PC-9 (cell line): ENCODE data around the gene GOLM1. TPM values are rescaled to one million over a fixed set of nuclear protein-coding genes. Genes with fewer than 3 reads are reported as not detected.
A peak's percentile ranks its signal among the peaks of the same experiment; 100 is the strongest.

Experiments
- BruUV-seq: library from RNA; stranded (reverse); fragments of 400-500 nt; replicated peaks from 2 replicates; lab custom pipeline; 2021; lab: Mats Ljungman, UMichigan
- CTCF ChIA-PET: fragments of 300-600 bp; sonication (Branson Sonifier 250); formaldehyde crosslinking; loops from one replicate; lab custom pipeline; 2022; ENCODE audit warnings: antibody characterized with exemption; lab: Charles Lee
- POLR2A ChIA-PET: fragments of 300-600 bp; sonication (Branson Sonifier 250); formaldehyde crosslinking; loops from one replicate; lab custom pipeline; 2022; ENCODE audit warnings: antibody characterized with exemption; ENCODE audit not compliant: unreplicated experiment; lab: Charles Lee
- DNase-seq, 2 experiments: peaks; one replicate each; pipeline versions ENCODE4 v3.0.0 to v3.0.0-alpha.2; 2015 to 2022; ENCODE audit warnings: mixed read lengths in 1 of 2
- H2AFZ ChIP-seq: fragments of 200-600 bp; sonication (generic); 2 replicates; pipeline ENCODE4 v1.8.1; 2017; ENCODE audit warnings: antibody characterized with exemption
- H3F3A ChIP-seq: fragments of 200-600 bp; sonication (generic); 2 replicates; pipeline ENCODE4 v1.8.1; 2017; ENCODE audit warnings: antibody characterized with exemption, mild to moderate bottlenecking, low read depth; ENCODE audit not compliant: insufficient read depth
- H3K27ac ChIP-seq: fragments of 200-600 bp; sonication (generic); 2 replicates; pipeline ENCODE4 v1.6.1; 2016; ENCODE audit warnings: mixed run types
- H3K27me3 ChIP-seq: fragments of 200-600 bp; sonication (generic); 2 replicates; pipeline ENCODE4 v1.6.1; 2016; ENCODE audit warnings: low read depth, mixed run types; ENCODE audit not compliant: insufficient read depth
- H3K36me3 ChIP-seq: fragments of 200-600 bp; sonication (generic); 2 replicates; pipeline ENCODE4 v1.6.1; 2016; ENCODE audit warnings: low read depth, mixed run types
- H3K4me1 ChIP-seq: fragments of 200-600 bp; sonication (generic); replicated peaks from 2 replicates; pipeline ENCODE4 v1.6.1; 2016; ENCODE audit warnings: mixed run types; ENCODE audit not compliant: insufficient read depth
- H3K4me2 ChIP-seq: fragments of 200-600 bp; sonication (generic); 2 replicates; pipeline ENCODE4 v1.6.1; 2017; ENCODE audit warnings: mixed run types
- H3K4me3 ChIP-seq: fragments of 200-600 bp; sonication (generic); 2 replicates; pipeline ENCODE4 v1.6.1; 2016; ENCODE audit warnings: mixed run types
- H3K79me2 ChIP-seq: fragments of 200-600 bp; sonication (generic); 2 replicates; pipeline ENCODE4 v1.6.1; 2017; ENCODE audit warnings: low read depth, mixed run types
- H3K9me2 ChIP-seq: fragments of 200-600 bp; sonication (generic); 2 replicates; pipeline ENCODE4 v1.8.1; 2017; ENCODE audit warnings: mild to moderate bottlenecking; ENCODE audit not compliant: insufficient read depth
- H3K9me3 ChIP-seq: fragments of 200-600 bp; sonication (generic); 2 replicates; pipeline ENCODE4 v1.8.1; 2016; ENCODE audit warnings: low read depth; ENCODE audit not compliant: insufficient read depth
- H4K20me1 ChIP-seq: fragments of 200-600 bp; sonication (generic); 2 replicates; pipeline ENCODE4 v1.8.1; 2017; ENCODE audit not compliant: insufficient read depth
- EZH2 ChIP-seq: fragments of 200-600 bp; sonication (generic); IDR thresholded peaks from 2 replicates; pipeline ENCODE4 v1.8.0; 2017; ENCODE audit warnings: antibody characterized with exemption, low read depth
- intact Hi-C: fragments of 100-400 bp; cut with micrococcal nuclease; formaldehyde crosslinking; loops from one replicate; pipeline ENCODE4 v1.10.0; 2022; ENCODE audit not compliant: unreplicated experiment
- total RNA-seq: library from RNA; stranded (reverse); gene quantifications from 2 replicates; pipeline ENCODE4 v1.2.3, GENCODE V29; 2021
- TF ChIP-seq, protein P1 (sequence below): fragments of 200-600 bp; sonication (generic); conservative IDR thresholded peaks from 2 replicates; pipeline ENCODE4 v1.6.1; 2017; ENCODE audit warnings: mixed run types, antibody characterized with exemption, mild to moderate bottlenecking, moderate library complexity

Gene GOLM1
- total RNA-seq, 1 experiment from 2014 or later = 94.7 TPM

DNA sequence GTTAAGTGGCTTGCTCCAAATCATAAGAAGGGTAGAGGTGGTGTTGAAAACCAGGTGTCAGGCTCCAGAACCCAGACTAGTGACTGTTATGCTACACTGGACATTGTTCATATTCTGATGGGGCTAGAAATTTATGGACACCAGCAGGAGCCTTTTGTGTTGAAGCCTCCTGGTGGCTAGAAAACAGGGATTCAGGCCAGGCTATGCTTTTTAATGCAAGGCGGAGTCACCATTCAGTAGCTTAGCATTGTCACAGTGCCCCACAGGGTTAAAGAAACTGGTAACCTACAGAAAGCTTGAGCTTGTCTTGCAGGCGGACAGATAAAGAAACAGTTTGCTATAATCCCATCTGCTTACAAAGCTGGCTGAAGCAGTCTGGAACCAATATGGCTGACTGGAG, 23.0 kb upstream of the GOLM1 start:
- Histone ChIP-seq H3K27me3 (no peaks in the 10 kb centered on the region), H3K4me3 (no peak overlapping the region), H3K36me3 (no peaks in the 10 kb centered on the region), H3F3A (peaks cover 10% of the 10 kb centered on the region), H2AFZ (no peak overlapping the region), H3K4me2 (no peak overlapping the region), H4K20me1 (no peaks in the 10 kb centered on the region), H3K9me2 (no peaks in the 10 kb centered on the region), H3K9me3 (no peaks in the 10 kb centered on the region), H3K27ac (no peak overlapping the region), H3K79me2 (no peaks in the 10 kb centered on the region), H3K4me1 (peaks cover 12% of the 10 kb centered on the region)
- ChIA-PET POLR2A (no interaction called here), CTCF (interaction anchor here (0.5 kb wide), 1 partner anchor 118 kb away, joined by 5 read pairs; no protein-coding TSS in a partner anchor)
- peak in 1 of 2 experiments; percentile 32 for DNase-seq
- intact Hi-C loops = no loop called here
- no TSS peak for BruUV-seq
- TF ChIP-seq, protein P1, sequence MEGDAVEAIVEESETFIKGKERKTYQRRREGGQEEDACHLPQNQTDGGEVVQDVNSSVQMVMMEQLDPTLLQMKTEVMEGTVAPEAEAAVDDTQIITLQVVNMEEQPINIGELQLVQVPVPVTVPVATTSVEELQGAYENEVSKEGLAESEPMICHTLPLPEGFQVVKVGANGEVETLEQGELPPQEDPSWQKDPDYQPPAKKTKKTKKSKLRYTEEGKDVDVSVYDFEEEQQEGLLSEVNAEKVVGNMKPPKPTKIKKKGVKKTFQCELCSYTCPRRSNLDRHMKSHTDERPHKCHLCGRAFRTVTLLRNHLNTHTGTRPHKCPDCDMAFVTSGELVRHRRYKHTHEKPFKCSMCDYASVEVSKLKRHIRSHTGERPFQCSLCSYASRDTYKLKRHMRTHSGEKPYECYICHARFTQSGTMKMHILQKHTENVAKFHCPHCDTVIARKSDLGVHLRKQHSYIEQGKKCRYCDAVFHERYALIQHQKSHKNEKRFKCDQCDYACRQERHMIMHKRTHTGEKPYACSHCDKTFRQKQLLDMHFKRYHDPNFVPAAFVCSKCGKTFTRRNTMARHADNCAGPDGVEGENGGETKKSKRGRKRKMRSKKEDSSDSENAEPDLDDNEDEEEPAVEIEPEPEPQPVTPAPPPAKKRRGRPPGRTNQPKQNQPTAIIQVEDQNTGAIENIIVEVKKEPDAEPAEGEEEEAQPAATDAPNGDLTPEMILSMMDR = no peak

DNA sequence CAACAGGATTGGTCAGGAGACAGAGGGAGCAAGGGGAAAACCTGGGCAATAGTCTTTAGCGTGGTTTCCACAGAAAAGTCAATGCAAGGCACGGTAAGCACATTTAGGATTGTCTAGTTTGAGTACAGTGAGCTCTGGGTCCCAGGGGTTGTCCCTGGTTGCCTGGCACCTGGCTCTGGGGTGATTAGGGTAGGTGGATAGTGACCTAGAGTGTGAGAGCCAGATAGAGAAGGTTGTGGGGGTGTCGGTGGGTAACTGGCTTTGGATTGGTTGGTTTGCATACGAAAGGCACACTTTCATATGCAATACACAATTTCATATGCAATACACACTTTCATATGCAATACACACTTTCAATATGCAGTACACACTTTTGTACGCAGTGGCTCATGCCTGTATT, 20.1 kb upstream of the GOLM1 start:
- Histone ChIP-seq H3K9me3 (no peaks in the 10 kb centered on the region), H3K9me2 (no peaks in the 10 kb centered on the region), H3K4me1 (no peaks in the 10 kb centered on the region), H3K79me2 (no peaks in the 10 kb centered on the region), H2AFZ (no peak overlapping the region), H3K27me3 (no peaks in the 10 kb centered on the region), H3K4me3 (no peak overlapping the region), H3F3A (no peaks in the 10 kb centered on the region), H4K20me1 (no peaks in the 10 kb centered on the region), H3K4me2 (no peak overlapping the region), H3K27ac (no peak overlapping the region), H3K36me3 (no peaks in the 10 kb centered on the region)
- BruUV-seq = no TSS peak
- no peak for DNase-seq
- CTCF ChIA-PET = no interaction called here
- intact Hi-C loops = no loop called here
- POLR2A ChIA-PET = no interaction called here
- TF ChIP-seq, protein P1 = no peak
- TF ChIP-seq EZH2 = no peak

DNA sequence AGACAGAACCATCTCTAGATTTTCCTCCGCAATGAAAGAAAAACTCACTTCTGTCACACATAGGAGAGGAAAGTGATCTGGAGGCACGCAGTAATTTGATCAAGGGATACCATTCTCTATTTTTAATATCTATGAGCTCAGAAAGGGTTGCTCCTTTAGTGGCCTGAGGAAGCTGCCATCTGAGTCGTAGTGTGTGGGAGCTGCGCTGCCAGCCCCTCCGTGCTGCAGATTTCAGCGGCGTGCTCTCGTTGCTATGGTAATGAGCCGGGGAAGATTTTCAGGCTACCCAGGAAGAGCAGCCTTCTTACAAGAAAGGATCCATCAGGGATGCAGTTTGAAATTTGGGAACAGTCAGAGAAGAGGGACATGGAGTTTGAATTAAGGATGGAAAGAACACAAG, 17.1 kb upstream of the GOLM1 start:
- no peaks in the 10 kb centered on the region for H3K36me3 ChIP-seq
- ChIA-PET POLR2A (no interaction called here), CTCF (no interaction called here)
- H3K27me3 ChIP-seq = no peaks in the 10 kb centered on the region
- DNase-seq = no peak
- no peak overlapping the region for H2AFZ ChIP-seq
- no peak overlapping the region for H3K27ac ChIP-seq
- no peaks in the 10 kb centered on the region for H3K79me2 ChIP-seq
- no peak overlapping the region for H3K4me3 ChIP-seq
- H3K9me2 ChIP-seq = no peaks in the 10 kb centered on the region
- TF ChIP-seq, protein P1 = no peak
- TF ChIP-seq EZH2 = no peak
- intact Hi-C loops = no loop called here
- no peaks in the 10 kb centered on the region for H3K4me1 ChIP-seq
- no peaks in the 10 kb centered on the region for H3F3A ChIP-seq
- H3K4me2 ChIP-seq = no peak overlapping the region
- BruUV-seq = no TSS peak
- H3K9me3 ChIP-seq = no peaks in the 10 kb centered on the region
- no peaks in the 10 kb centered on the region for H4K20me1 ChIP-seq
